ENCODE results near the gene RPRD2.

DNA sequence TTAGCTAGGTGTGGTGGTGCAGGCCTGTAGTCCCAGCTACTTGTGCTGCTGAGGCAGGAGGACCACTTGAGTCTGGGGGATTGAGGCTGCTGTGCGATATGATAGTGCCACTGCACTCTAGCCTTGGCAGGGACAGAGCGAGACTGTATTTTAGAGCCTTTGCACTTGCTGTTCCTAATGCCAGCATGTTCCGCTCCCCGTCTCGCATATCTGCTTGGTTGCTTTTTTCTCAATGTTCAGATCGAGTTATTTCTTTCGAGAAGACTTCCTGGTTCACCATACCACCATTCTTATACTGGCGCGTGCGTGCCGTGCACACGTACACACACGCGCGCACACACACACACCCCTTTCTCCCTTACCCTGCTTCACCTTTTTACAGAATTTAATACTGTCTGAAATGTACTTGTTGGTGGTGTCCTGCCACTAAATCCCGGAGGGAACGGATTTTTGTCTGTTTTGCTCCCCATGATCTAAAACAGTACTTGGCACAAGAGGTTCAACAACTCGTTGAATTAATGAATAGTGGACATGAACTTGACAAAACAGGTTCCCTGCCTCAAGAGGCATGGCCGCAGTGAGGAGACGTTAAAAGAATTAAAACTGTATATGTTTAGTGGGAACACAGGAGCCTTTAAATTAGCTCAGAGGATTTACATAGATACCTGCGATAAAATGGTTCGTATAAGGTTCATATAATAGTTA, 1.1 kb upstream of the RPRD2 start:
- no peak for TF ChIP-seq YY1 (IDR thresholded peaks at IDR 0.05; ENCODE audit: insufficient read depth, insufficient read length)
- no peak for TF ChIP-seq ZNF274 (IDR thresholded peaks at IDR 0.05; ENCODE audit: low read depth, low read length)
- TF ChIP-seq SUZ12 (IDR thresholded peaks at IDR 0.05; ENCODE audit: extremely low read depth, insufficient read depth, insufficient read length): no peak
